PC-3 (cell line): ENCODE data around the gene DGUOK. TPM values are rescaled to one million over a fixed set of nuclear protein-coding genes. Genes with fewer than 3 reads are reported as not detected.

Experiments
- ATAC-seq: fragments of 200-7000 bp; cut with Tn5 transposase; 2 replicates; pipeline ENCODE4 v1.9.1; 2020; ENCODE audit warnings: mild to moderate bottlenecking, moderate library complexity
- BruUV-seq: library from RNA; stranded (reverse); fragments of 400-500 nt; replicated peaks from 2 replicates; lab custom pipeline; 2021; lab: Mats Ljungman, UMichigan
- CTCF ChIA-PET: fragments of 300-600 bp; sonication (Branson Sonifier 250); formaldehyde crosslinking; loops from one replicate; lab custom pipeline; 2022; ENCODE audit warnings: antibody characterized with exemption; lab: Charles Lee
- POLR2A ChIA-PET: fragments of 300-600 bp; sonication (Branson Sonifier 250); formaldehyde crosslinking; loops from one replicate; lab custom pipeline; 2022; ENCODE audit warnings: antibody characterized with exemption; ENCODE audit not compliant: unreplicated experiment; lab: Charles Lee
- DNase-seq: peaks from one replicate; pipeline ENCODE4 v3.0.0-alpha.2; 2015
- H2AFZ ChIP-seq: fragments of 300-600 bp; sonication (generic); 2 replicates; pipeline ENCODE4 v1.6.0; 2016; ENCODE audit warnings: antibody characterized with exemption, low read length
- H3F3A ChIP-seq: fragments of 300-600 bp; sonication (generic); one replicate; pipeline ENCODE4 v1.6.0; 2017; ENCODE audit warnings: antibody characterized with exemption, low read length, control low read depth, mild to moderate bottlenecking; ENCODE audit not compliant: unreplicated experiment
- H3K27ac ChIP-seq: fragments of 300-600 bp; sonication (generic); 2 replicates; pipeline ENCODE4 v1.5.1; 2016; ENCODE audit warnings: mild to moderate bottlenecking, low read length
- H3K27me3 ChIP-seq: fragments of 300-600 bp; sonication (generic); 2 replicates; pipeline ENCODE4 v1.6.1; 2016; ENCODE audit warnings: low read length, mixed read lengths
- H3K36me3 ChIP-seq: fragments of 300-600 bp; sonication (generic); 2 replicates; pipeline ENCODE4 v1.6.1; 2016; ENCODE audit warnings: low read depth, mixed run types, low read length, mixed read lengths
- H3K4me1 ChIP-seq: fragments of 300-600 bp; sonication (generic); 2 replicates; pipeline ENCODE4 v1.5.1; 2016; ENCODE audit warnings: low read length; ENCODE audit not compliant: insufficient read depth
- H3K4me2 ChIP-seq: fragments of 300-600 bp; sonication (generic); 2 replicates; pipeline ENCODE4 v1.6.0; 2016; ENCODE audit warnings: low read length
- H3K4me3 ChIP-seq: fragments of 300-600 bp; sonication (generic); 2 replicates; pipeline ENCODE4 v1.5.1; 2016; ENCODE audit warnings: mild to moderate bottlenecking, low read length, mixed read lengths
- H3K79me2 ChIP-seq: fragments of 300-600 bp; sonication (generic); 2 replicates; pipeline ENCODE4 v1.6.1; 2017; ENCODE audit warnings: low read length, mixed read lengths
- H3K9ac ChIP-seq: fragments of 300-600 bp; sonication (generic); 2 replicates; pipeline ENCODE4 v1.6.0; 2016; ENCODE audit warnings: mild to moderate bottlenecking, low read length
- H3K9me2 ChIP-seq: fragments of 300-600 bp; sonication (generic); replicated peaks from 2 replicates; pipeline ENCODE4 v1.6.1; 2016; ENCODE audit warnings: mixed run types, low read length, mixed read lengths
- H3K9me3 ChIP-seq: fragments of 300-600 bp; sonication (generic); 2 replicates; pipeline ENCODE4 v1.6.1; 2016; ENCODE audit warnings: low read length, mixed read lengths
- H4K20me1 ChIP-seq: fragments of 300-600 bp; sonication (generic); 2 replicates; pipeline ENCODE4 v1.6.1; 2016; ENCODE audit warnings: low read length, mixed read lengths
- CTCF ChIP-seq: fragments of 300-600 bp; sonication (generic); conservative IDR thresholded peaks from 2 replicates; pipeline ENCODE4 v1.5.1; 2017; ENCODE audit warnings: antibody characterized with exemption, low read depth, mild to moderate bottlenecking, low read length
- EZH2 ChIP-seq: fragments of 300-600 bp; sonication (generic); IDR thresholded peaks from one replicate; pipeline ENCODE4 v1.6.1; 2017; ENCODE audit warnings: antibody characterized with exemption, mild to moderate bottlenecking, low read length; ENCODE audit not compliant: unreplicated experiment
- EZH2phosphoT487 ChIP-seq: fragments of 300-600 bp; sonication (generic); IDR thresholded peaks from 2 replicates; pipeline ENCODE4 v1.6.1; 2018; ENCODE audit warnings: mild to moderate bottlenecking, antibody characterized with exemption, low read length, borderline replicate concordance
- intact Hi-C: fragments of 100-400 bp; cut with micrococcal nuclease; formaldehyde crosslinking; loops from 2 replicates; pipeline ENCODE4 v1.9.0; 2023
- total RNA-seq: library from RNA; depleted of rRNA; stranded (reverse); fragments of >200 nt; gene quantifications from 2 replicates; pipeline ENCODE4 v1.2.3, GENCODE V29; 2014

The DGUOK gene
- total RNA-seq, 1 experiment from 2014 or later: 61.3 TPM

- Histone ChIP-seq H3K4me1 (no peaks in the 10 kb centered on the region), H2AFZ (no peak overlapping the region), H4K20me1 (no peaks in the 10 kb centered on the region), H3F3A (no peaks in the 10 kb centered on the region), H3K27me3 (no peaks in the 10 kb centered on the region), H3K9me3 (no peaks in the 10 kb centered on the region), H3K9me2 (no peaks in the 10 kb centered on the region), H3K36me3 (no peaks in the 10 kb centered on the region), H3K4me2 (no peak overlapping the region), H3K4me3 (no peak overlapping the region), H3K27ac (no peak overlapping the region), H3K9ac (no peak overlapping the region), H3K79me2 (no peaks in the 10 kb centered on the region)
- intact Hi-C loops: no loop called here
- no TSS peak for BruUV-seq
- ChIA-PET POLR2A (no interaction called here), CTCF (no interaction called here)
- ATAC-seq: no peak
- DNase-seq: no peak
- TF ChIP-seq EZH2phosphoT487: no peak
- no peak for TF ChIP-seq EZH2
- no peak for TF ChIP-seq CTCF
Measured at GRCh38 chr2:73970141-73970803, 43.6 kb downstream of the DGUOK start.

DNA sequence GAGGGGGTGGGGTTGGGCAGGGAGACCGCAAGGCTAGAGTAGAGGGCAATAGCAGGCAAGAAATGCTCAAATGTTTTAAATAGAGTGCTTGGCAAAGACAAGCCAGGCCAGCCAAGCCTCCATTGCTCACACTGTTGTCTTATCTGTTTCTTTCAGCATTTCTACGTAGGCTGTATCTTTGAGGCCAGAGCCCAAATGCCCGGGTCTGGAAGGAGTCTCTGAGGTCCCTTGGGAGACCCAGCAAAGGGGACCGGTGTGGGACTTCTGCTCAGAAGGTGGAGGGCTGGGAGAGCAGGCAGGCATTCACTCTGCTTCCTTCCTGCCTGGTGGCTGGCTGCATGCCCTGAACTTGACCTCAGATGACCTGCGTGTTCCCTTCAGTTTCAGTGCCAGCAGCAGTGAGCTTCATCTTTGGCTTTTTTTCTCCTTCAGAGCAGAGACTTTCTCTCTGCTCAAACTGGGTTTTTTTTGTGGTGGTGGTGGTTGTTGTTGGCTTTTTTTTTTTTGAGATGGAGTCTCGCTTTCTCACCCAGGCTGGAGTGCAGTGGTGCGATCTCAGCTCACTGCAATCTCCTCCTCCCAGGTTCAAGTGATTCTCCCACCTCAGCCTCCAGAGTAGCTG is 44.3 kb downstream of the DGUOK start:
- CTCF ChIA-PET: no interaction called here
- Histone ChIP-seq H3K27ac (no peak overlapping the region), H3K79me2 (no peaks in the 10 kb centered on the region), H3F3A (no peaks in the 10 kb centered on the region), H3K9ac (no peak overlapping the region), H3K4me3 (no peak overlapping the region), H4K20me1 (no peaks in the 10 kb centered on the region), H3K4me2 (no peak overlapping the region), H3K36me3 (no peaks in the 10 kb centered on the region), H2AFZ (no peak overlapping the region), H3K4me1 (no peaks in the 10 kb centered on the region; the same call in 1 of the 2 replicates), H3K27me3 (no peaks in the 10 kb centered on the region), H3K9me2 (no peaks in the 10 kb centered on the region), H3K9me3 (no peaks in the 10 kb centered on the region)
- intact Hi-C loops: no loop called here
- BruUV-seq: no TSS peak
- DNase-seq (no peak), ATAC-seq (no peak)
- TF ChIP-seq EZH2 (no peak), EZH2phosphoT487 (no peak), CTCF (no peak)
- POLR2A ChIA-PET: no interaction called here

DNA sequence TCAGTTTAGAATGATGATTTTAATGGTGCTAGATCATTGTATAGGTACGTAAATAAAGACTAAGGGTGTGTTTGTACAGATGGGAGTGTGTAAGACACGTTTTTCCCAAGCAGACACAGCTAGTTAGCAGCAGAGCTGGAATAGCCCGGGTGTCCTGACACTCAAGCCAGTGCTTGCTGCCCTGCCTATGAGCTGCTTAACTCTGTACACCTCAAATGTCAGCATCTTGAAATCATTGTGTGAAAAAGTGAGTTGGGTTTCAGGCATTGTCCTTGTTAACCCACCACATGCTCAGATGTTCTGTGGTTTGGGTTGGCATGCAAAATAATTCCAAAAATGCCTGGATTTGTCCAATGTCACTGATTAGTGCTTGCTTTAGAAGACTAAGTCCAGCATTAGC is 45.0 kb downstream of the DGUOK start:
- intact Hi-C loops: no loop called here
- Histone ChIP-seq H3K4me2 (no peak overlapping the region), H3K27me3 (no peaks in the 10 kb centered on the region), H2AFZ (no peak overlapping the region), H3K27ac (no peak overlapping the region), H3K4me3 (no peak overlapping the region), H3K4me1 (no peaks in the 10 kb centered on the region; the same call in 1 of the 2 replicates), H4K20me1 (no peaks in the 10 kb centered on the region), H3K9ac (no peak overlapping the region), H3F3A (no peaks in the 10 kb centered on the region), H3K9me2 (no peaks in the 10 kb centered on the region), H3K36me3 (no peaks in the 10 kb centered on the region), H3K79me2 (no peaks in the 10 kb centered on the region), H3K9me3 (no peaks in the 10 kb centered on the region)
- DNase-seq (no peak), ATAC-seq (no peak)
- no TSS peak for BruUV-seq
- TF ChIP-seq CTCF (no peak), EZH2 (no peak), EZH2phosphoT487 (no peak)
- POLR2A ChIA-PET: no interaction called here
- CTCF ChIA-PET: interaction anchor here (1.3 kb wide), 1 partner anchor 145 kb away, joined by 4 read pairs; no protein-coding TSS in a partner anchor
